Endothelial cell of umbilical vein (primary cell): ENCODE results near the gene TET1.

Experiments
- CTCF ChIP-seq, 2 donors: IDR thresholded peaks; 1 replicate in 1 of 2; 2 replicates in 1 of 2; pipeline ENCODE4 v1.5.1; 2011; ENCODE audit warnings: low read length in 2 of 2, mild to moderate bottlenecking in 2 of 2, moderate library complexity in 2 of 2, control low read depth in 1 of 2, inconsistent platforms in 1 of 2, low read depth in 1 of 2; ENCODE audit not compliant: insufficient read depth in 1 of 2; ENCODE audit errors: extremely low read depth in 1 of 2
- JUN ChIP-seq: IDR thresholded peaks from 2 replicates; pipeline ENCODE4 v1.6.1; 2011; ENCODE audit warnings: borderline replicate concordance, low read depth; ENCODE audit not compliant: insufficient read length, insufficient read depth

- TF ChIP-seq CTCF (IDR thresholded peaks at IDR 0.05; ENCODE audit: extremely low read depth in 1 of 2, insufficient read depth in 1 of 2, low read depth in 1 of 2, low read length in 2 of 2) (no peak), JUN (no peak)
Observed at GRCh38 chr10:68564712-68565111, 4.6 kb downstream of the TET1 start.
